OCI-LY3 (cell line): ENCODE measurements around the gene HPCAL1.
A peak's percentile ranks its signal among the peaks of the same experiment; 100 is the strongest.

Experiments used
- H2AFZ ChIP-seq: fragments of 200-600, 300-600 bp; shearing (Covaris generic); 2 replicates; pipeline ENCODE4 v1.6.0; 2014; ENCODE audit warnings: antibody characterized with exemption, low read depth, low read length
- H3K27ac ChIP-seq: fragments of 200-600, 300-600 bp; sonication (generic); 2 replicates; pipeline ENCODE4 v1.5.1; 2014; ENCODE audit warnings: mild to moderate bottlenecking, low read length, moderate library complexity, mixed read lengths
- H3K27me3 ChIP-seq: fragments of 200-600, 300-600 bp; sonication (generic); 2 replicates; pipeline ENCODE4 v1.6.1; 2014; ENCODE audit warnings: low read depth, low read length, mixed read lengths
- H3K36me3 ChIP-seq: fragments of 200-600, 300-600 bp; sonication (generic); replicated peaks from 2 replicates; pipeline ENCODE3; 2014; ENCODE audit warnings: low read depth, low read length, mixed read lengths
- H3K4me1 ChIP-seq: fragments of 300-600, 200-600 bp; sonication (generic); 2 replicates; pipeline ENCODE4 v1.6.1; 2014; ENCODE audit warnings: low read length, mixed read lengths
- H3K4me2 ChIP-seq: fragments of 200-600, 300-600 bp; sonication (generic); 2 replicates; pipeline ENCODE4 v1.6.1; 2014; ENCODE audit warnings: low read length, mixed read lengths
- H3K4me3 ChIP-seq: fragments of 300-600, 200-600 bp; sonication (generic); 2 replicates; pipeline ENCODE4 v1.5.1; 2014; ENCODE audit warnings: antibody characterized with exemption, mild to moderate bottlenecking, low read length, moderate library complexity
- H3K79me2 ChIP-seq: fragments of 300-600, 200-600 bp; shearing (Covaris generic); 2 replicates; pipeline ENCODE4 v1.6.1; 2014; ENCODE audit warnings: mild to moderate bottlenecking, low read length, mixed read lengths
- H3K9ac ChIP-seq: fragments of 300-600, 200-600 bp; shearing (Covaris generic); 2 replicates; pipeline ENCODE4 v1.6.0; 2014; ENCODE audit warnings: mild to moderate bottlenecking, low read length, moderate library complexity
- H3K9me3 ChIP-seq: fragments of 200-600, 300-600 bp; shearing (Covaris generic); 2 replicates; pipeline ENCODE4 v1.6.1; 2014; ENCODE audit warnings: low read length, mixed read lengths; ENCODE audit not compliant: insufficient read depth
- H4K20me1 ChIP-seq: fragments of 200-600, 300-600 bp; sonication (generic); 2 replicates; pipeline ENCODE4 v1.6.1; 2016; ENCODE audit warnings: low read length, mixed read lengths; ENCODE audit not compliant: insufficient read depth
- CTCF ChIP-seq: fragments of 200-600, 300-600 bp; sonication (generic); IDR thresholded peaks from 2 replicates; pipeline ENCODE4 v1.5.1; 2014; ENCODE audit warnings: antibody characterized with exemption, low read length, low read depth
- EZH2phosphoT487 ChIP-seq: fragments of 200-600 bp; shearing (Covaris generic); IDR thresholded peaks from 2 replicates; pipeline ENCODE4 v1.6.1; 2018; ENCODE audit warnings: antibody characterized with exemption, mixed run types, low read depth

Gene HPCAL1

GRCh38 chr2:10412380-10412779 is 109.7 kb downstream of the HPCAL1 start:
- H3K36me3 ChIP-seq: no peaks in the 10 kb centered on the region
- H3K4me1 ChIP-seq: peaks cover 68% of the 10 kb centered on the region
- H3K4me2 ChIP-seq: no peak overlapping the region
- H2AFZ ChIP-seq: no peak overlapping the region
- H3K27ac ChIP-seq: no peak overlapping the region
- H3K27me3 ChIP-seq: no peaks in the 10 kb centered on the region
- no peaks in the 10 kb centered on the region for H3K9me3 ChIP-seq
- no peak for TF ChIP-seq EZH2phosphoT487
- TF ChIP-seq CTCF: no peak
- H3K9ac ChIP-seq: no peak overlapping the region
- no peak overlapping the region for H3K4me3 ChIP-seq
- H3K79me2 ChIP-seq: no peaks in the 10 kb centered on the region
- peaks cover 5% of the 10 kb centered on the region; the same call in 1 of the 2 replicates for H4K20me1 ChIP-seq

GRCh38 chr2:10413503-10413902 is 110.8 kb downstream of the HPCAL1 start:
- H3K4me1 ChIP-seq: peaks cover 57% of the 10 kb centered on the region
- no peak overlapping the region for H3K27ac ChIP-seq
- no peak overlapping the region for H3K4me3 ChIP-seq
- H3K9ac ChIP-seq: no peak overlapping the region
- H3K4me2 ChIP-seq: peak overlapping the region; percentile 53
- H3K9me3 ChIP-seq: no peaks in the 10 kb centered on the region
- H3K79me2 ChIP-seq: no peaks in the 10 kb centered on the region
- H3K27me3 ChIP-seq: no peaks in the 10 kb centered on the region
- TF ChIP-seq CTCF (no peak), EZH2phosphoT487 (no peak)
- no peaks in the 10 kb centered on the region for H3K36me3 ChIP-seq
- H2AFZ ChIP-seq: no peak overlapping the region
- peaks cover 5% of the 10 kb centered on the region; the same call in 1 of the 2 replicates for H4K20me1 ChIP-seq

GRCh38 chr2:10413991-10414451 is 111.3 kb downstream of the HPCAL1 start:
- Histone ChIP-seq H3K36me3 (no peaks in the 10 kb centered on the region), H3K9me3 (no peaks in the 10 kb centered on the region), H3K4me2 (peak overlapping the region; percentile 53), H3K4me3 (no peak overlapping the region), H2AFZ (no peak overlapping the region), H3K27me3 (no peaks in the 10 kb centered on the region), H3K79me2 (no peaks in the 10 kb centered on the region), H4K20me1 (peaks cover 5% of the 10 kb centered on the region; the same call in 1 of the 2 replicates), H3K9ac (no peak overlapping the region), H3K27ac (no peak overlapping the region), H3K4me1 (peaks cover 51% of the 10 kb centered on the region)
- TF ChIP-seq EZH2phosphoT487: no peak

- Histone ChIP-seq H4K20me1 (peaks cover 5% of the 10 kb centered on the region; the same call in 1 of the 2 replicates), H2AFZ (no peak overlapping the region), H3K4me3 (no peak overlapping the region), H3K36me3 (no peaks in the 10 kb centered on the region), H3K4me2 (peak overlapping the region; percentile 53; the same call in 1 of the 2 replicates), H3K4me1 (peaks cover 46% of the 10 kb centered on the region), H3K27ac (no peak overlapping the region), H3K9ac (no peak overlapping the region), H3K79me2 (no peaks in the 10 kb centered on the region), H3K9me3 (no peaks in the 10 kb centered on the region), H3K27me3 (no peaks in the 10 kb centered on the region)
- no peak for TF ChIP-seq CTCF
- TF ChIP-seq EZH2phosphoT487: no peak
These were observed 111.9 kb downstream of the HPCAL1 start for GRCh38 chr2:10414591-10414990.

GRCh38 chr2:10415048-10415447 is 112.3 kb downstream of the HPCAL1 start:
- H3K27ac ChIP-seq: no peak overlapping the region
- no peak overlapping the region for H3K9ac ChIP-seq
- no peaks in the 10 kb centered on the region for H3K27me3 ChIP-seq
- no peak for TF ChIP-seq EZH2phosphoT487
- TF ChIP-seq CTCF: no peak
- H2AFZ ChIP-seq: no peak overlapping the region
- H3K79me2 ChIP-seq: no peaks in the 10 kb centered on the region
- no peak overlapping the region for H3K4me3 ChIP-seq
- H3K4me1 ChIP-seq: peaks cover 41% of the 10 kb centered on the region
- peaks cover 5% of the 10 kb centered on the region; the same call in 1 of the 2 replicates for H4K20me1 ChIP-seq
- H3K36me3 ChIP-seq: no peaks in the 10 kb centered on the region
- H3K4me2 ChIP-seq: no peak overlapping the region
- no peaks in the 10 kb centered on the region for H3K9me3 ChIP-seq
